Activated CD4-positive, alpha-beta memory T cell treated with anti-CD3 and anti-CD28 coated beads, Interleukin-2, amount 10 ng/mL, durations not matched to agents 7 days and 5 days (primary cell): ENCODE data around the gene MCF2L2. TPM values are rescaled to one million over a fixed set of nuclear protein-coding genes. Genes with fewer than 3 reads are reported as not detected.

ENCODE experiments used
- CTCF ChIA-PET: fragments of 350-600 bp; sonication (Branson Sonifier 250); formaldehyde crosslinking; loops from one replicate; lab custom pipeline; 2021; ENCODE audit warnings: antibody characterized with exemption, inconsistent platforms; lab: Charles Lee
- POLR2A ChIA-PET: fragments of 350-600 bp; sonication (Branson Sonifier 250); formaldehyde crosslinking; loops from one replicate; lab custom pipeline; 2021; ENCODE audit warnings: antibody characterized with exemption; lab: Charles Lee
- DNase-seq: peaks from one replicate; pipeline ENCODE4 v3.0.0-alpha.2; 2020
- H3K27ac Mint-ChIP-seq: one replicate; pipeline ENCODE4 v1.8.0; 2021; ENCODE audit warnings: mild to moderate bottlenecking, mixed read lengths
- H3K27me3 Mint-ChIP-seq: one replicate; pipeline ENCODE4 v1.8.0; 2021; ENCODE audit warnings: mixed read lengths
- H3K36me3 Mint-ChIP-seq: one replicate; pipeline ENCODE4 v1.8.0; 2021; ENCODE audit warnings: low read depth, mixed read lengths
- H3K4me1 Mint-ChIP-seq: one replicate; pipeline ENCODE4 v1.8.0; 2021; ENCODE audit warnings: mixed read lengths
- H3K4me3 Mint-ChIP-seq: one replicate; pipeline ENCODE4 v1.8.0; 2021; ENCODE audit warnings: mild to moderate bottlenecking, mixed read lengths
- H3K9me3 Mint-ChIP-seq: one replicate; pipeline ENCODE4 v1.8.0; 2021; ENCODE audit warnings: mixed read lengths
- total RNA-seq, 2 experiments: library from RNA; stranded (reverse); gene quantifications; one replicate each; pipeline ENCODE4 v1.2.3, GENCODE V29; 2021

Gene MCF2L2
- total RNA-seq, 2 experiments from 2014 or later, result 6.6 to 7.0 TPM

DNA sequence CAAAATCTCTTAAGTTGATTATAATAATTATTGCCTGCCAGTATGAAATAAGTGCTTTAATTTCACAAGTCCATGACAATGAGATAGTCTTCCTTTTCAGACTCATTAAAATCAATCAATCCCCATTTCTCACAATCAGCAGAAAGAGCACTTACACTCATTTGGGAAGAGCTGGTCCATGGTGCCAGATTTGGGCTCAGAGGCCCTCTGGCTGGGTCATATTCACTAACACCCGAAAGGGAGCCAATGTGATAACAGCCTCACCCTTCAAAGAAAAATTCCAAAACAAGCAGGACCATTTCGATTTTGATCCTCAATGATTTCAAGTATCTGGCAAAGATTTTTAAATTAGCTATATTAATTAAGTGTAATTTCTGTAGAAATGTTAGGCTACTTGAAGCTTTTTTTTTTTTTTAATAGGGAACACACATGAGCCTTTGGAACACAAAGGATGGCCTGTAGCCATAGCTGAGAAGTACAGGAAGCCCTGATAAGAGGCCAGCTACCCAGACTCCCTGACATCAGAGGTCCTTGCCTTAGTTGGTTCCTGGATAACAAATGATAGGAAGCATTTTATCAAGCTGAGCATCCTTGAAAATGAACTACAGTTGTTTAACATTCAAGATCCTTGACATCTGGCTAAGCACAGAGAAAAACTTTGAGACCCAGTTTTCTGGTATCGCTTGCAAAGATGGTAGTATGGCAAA is 17.1 kb downstream of the MCF2L2 start:
- CTCF ChIA-PET, result interaction anchor here (1.2 kb wide), 1 partner anchor 16 kb away, joined by 3 read pairs; no protein-coding TSS in a partner anchor
- no peak overlapping the region for H3K4me3 Mint-ChIP-seq
- peaks cover 4% of the 10 kb centered on the region for H3K36me3 Mint-ChIP-seq
- no peaks in the 10 kb centered on the region for H3K4me1 Mint-ChIP-seq
- no peak overlapping the region for H3K27ac Mint-ChIP-seq
- no peaks in the 10 kb centered on the region for H3K9me3 Mint-ChIP-seq
- no peaks in the 10 kb centered on the region for H3K27me3 Mint-ChIP-seq
- no peak for DNase-seq
- POLR2A ChIA-PET, result interaction anchor here (1.6 to 1.8 kb wide), 2 partner anchors 17 to 26 kb away, joined by 4 to 9 read pairs; partner anchors contain the start of gene MCF2L2

GRCh38 chr3:183410759-183411158 is 17.7 kb downstream of the MCF2L2 start:
- CTCF ChIA-PET, result interaction anchor here (1.2 to 1.6 kb wide), 2 partner anchors 10 to 17 kb away, joined by 3 to 5 read pairs; no protein-coding TSS in a partner anchor
- no peak for DNase-seq
- H3K4me1 Mint-ChIP-seq, result no peaks in the 10 kb centered on the region
- no peak overlapping the region for H3K27ac Mint-ChIP-seq
- no peaks in the 10 kb centered on the region for H3K27me3 Mint-ChIP-seq
- POLR2A ChIA-PET, result interaction anchor here (1.6 to 1.8 kb wide), 2 partner anchors 17 to 26 kb away, joined by 4 to 9 read pairs; partner anchors contain the start of gene MCF2L2
- peaks cover 4% of the 10 kb centered on the region for H3K36me3 Mint-ChIP-seq
- H3K9me3 Mint-ChIP-seq, result no peaks in the 10 kb centered on the region
- H3K4me3 Mint-ChIP-seq, result no peak overlapping the region

DNA sequence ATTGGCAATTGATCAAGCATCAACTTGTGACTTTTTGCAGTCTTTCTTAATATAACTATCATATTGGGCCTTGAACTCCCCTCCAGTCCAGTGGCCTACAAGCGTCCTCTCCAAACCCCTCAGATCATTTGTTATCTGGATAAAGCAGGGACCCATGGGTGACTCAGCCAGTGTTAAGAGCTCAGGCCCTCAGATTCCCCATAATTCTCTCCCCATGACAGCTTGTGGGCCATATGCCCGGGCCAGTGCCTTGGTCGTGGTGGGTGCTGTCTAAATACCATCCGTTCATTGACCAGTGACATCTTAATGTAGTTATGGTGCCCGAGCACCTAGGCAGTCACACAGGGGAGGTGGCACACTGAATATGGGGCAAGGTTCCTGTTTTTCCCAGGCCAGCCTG is 18.1 kb downstream of the MCF2L2 start:
- CTCF ChIA-PET, result interaction anchor here (0.5 to 1.6 kb wide), 3 partner anchors 11 to 485 kb away, joined by 3 to 5 read pairs (median 3); no protein-coding TSS in a partner anchor
- no peaks in the 10 kb centered on the region for H3K4me1 Mint-ChIP-seq
- H3K27me3 Mint-ChIP-seq, result no peaks in the 10 kb centered on the region
- no peaks in the 10 kb centered on the region for H3K36me3 Mint-ChIP-seq
- H3K27ac Mint-ChIP-seq, result no peak overlapping the region
- H3K4me3 Mint-ChIP-seq, result no peak overlapping the region
- no peaks in the 10 kb centered on the region for H3K9me3 Mint-ChIP-seq
- DNase-seq, result no peak
- POLR2A ChIA-PET, result interaction anchor here (1.0 to 1.6 kb wide), 2 partner anchors 11 to 18 kb away, joined by 3 to 9 read pairs; partner anchors contain the start of gene MCF2L2

DNA sequence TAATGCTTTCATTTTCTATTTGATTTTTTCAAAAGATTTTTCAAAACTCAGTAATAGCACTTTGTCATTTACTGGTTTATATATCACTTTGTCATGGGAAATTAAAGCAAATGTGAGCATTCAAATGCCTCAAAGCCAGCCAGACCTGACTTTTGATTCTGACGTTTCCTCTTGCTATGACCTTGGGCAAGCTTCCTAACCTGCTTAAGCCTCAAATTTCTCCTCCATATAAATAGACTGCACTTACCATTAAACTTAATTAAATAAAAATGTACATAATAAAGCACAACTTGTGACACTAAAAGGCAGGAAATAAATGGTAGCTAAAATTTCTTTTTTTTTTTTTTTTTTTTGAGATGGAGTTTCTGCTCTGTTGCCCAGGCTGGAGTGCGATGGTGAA is 19.2 kb downstream of the MCF2L2 start:
- ChIA-PET POLR2A (no interaction called here), CTCF (interaction anchor here (0.6 to 1.6 kb wide), 5 partner anchors 12 to 357 kb away, joined by 3 to 5 read pairs (median 3); no protein-coding TSS in a partner anchor)
- H3K36me3 Mint-ChIP-seq, result no peaks in the 10 kb centered on the region
- H3K27ac Mint-ChIP-seq, result no peak overlapping the region
- H3K4me1 Mint-ChIP-seq, result peaks cover 5% of the 10 kb centered on the region
- DNase-seq, result no peak
- no peaks in the 10 kb centered on the region for H3K9me3 Mint-ChIP-seq
- no peaks in the 10 kb centered on the region for H3K27me3 Mint-ChIP-seq
- no peak overlapping the region for H3K4me3 Mint-ChIP-seq

GRCh38 chr3:183401678-183402077 is 26.7 kb downstream of the MCF2L2 start:
- CTCF ChIA-PET, result interaction anchor here (0.5 kb wide), 1 partner anchor 15 kb away, joined by 4 read pairs; no protein-coding TSS in a partner anchor
- Mint-ChIP-seq H3K4me1 (peaks cover 13% of the 10 kb centered on the region), H3K36me3 (no peaks in the 10 kb centered on the region), H3K4me3 (no peak overlapping the region), H3K9me3 (no peaks in the 10 kb centered on the region), H3K27ac (no peak overlapping the region), H3K27me3 (no peaks in the 10 kb centered on the region)
- POLR2A ChIA-PET, result no interaction called here
- DNase-seq, result no peak

- Mint-ChIP-seq H3K4me1 (peaks cover 13% of the 10 kb centered on the region), H3K27ac (no peak overlapping the region), H3K27me3 (no peaks in the 10 kb centered on the region), H3K9me3 (no peaks in the 10 kb centered on the region), H3K36me3 (no peaks in the 10 kb centered on the region), H3K4me3 (no peak overlapping the region)
- POLR2A ChIA-PET, result interaction anchor here (1.2 kb wide), 1 partner anchor 28 kb away, joined by 3 read pairs; the partner anchor contains the start of gene MCF2L2
- CTCF ChIA-PET, result interaction anchor here (1.6 kb wide), 1 partner anchor 14 kb away, joined by 4 read pairs; no protein-coding TSS in a partner anchor
- DNase-seq, result no peak
Observed at GRCh38 chr3:183400352-183400751, 28.1 kb downstream of the MCF2L2 start.

DNA sequence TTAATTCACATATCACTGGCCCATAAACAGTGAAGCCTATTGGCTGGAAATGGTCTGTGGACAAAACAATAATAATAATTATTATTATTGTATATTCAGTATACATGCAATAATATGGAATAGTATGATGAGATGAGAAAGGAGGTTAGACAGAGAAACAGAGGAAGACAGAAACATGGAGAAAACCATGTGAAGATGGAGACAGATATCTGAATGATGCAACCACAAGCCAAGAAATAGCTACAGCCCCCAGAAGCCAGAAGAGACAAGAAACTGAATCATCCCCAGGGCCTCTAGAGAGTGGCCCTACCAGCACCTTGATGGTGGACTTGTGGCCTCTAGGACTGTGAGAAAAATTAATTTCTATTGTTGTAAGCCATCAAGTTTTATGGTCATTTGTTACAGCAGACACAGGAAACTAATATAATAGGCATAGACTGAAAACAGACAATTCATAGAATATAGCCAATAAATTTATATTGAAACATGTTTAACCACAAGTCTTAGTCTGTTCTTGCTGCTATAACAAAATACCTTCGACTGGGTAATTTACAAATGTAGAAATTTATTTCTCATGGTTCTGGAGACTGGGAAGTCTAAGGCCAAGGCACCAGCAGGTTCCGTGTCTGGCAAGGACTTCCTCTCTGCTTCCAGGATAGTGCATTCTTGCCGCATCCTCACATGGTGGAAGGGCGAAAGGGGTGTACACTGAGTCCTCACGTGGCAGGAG is 31.6 kb downstream of the MCF2L2 start:
- Mint-ChIP-seq H3K4me3 (no peak overlapping the region), H3K27me3 (no peaks in the 10 kb centered on the region), H3K9me3 (no peaks in the 10 kb centered on the region), H3K4me1 (no peaks in the 10 kb centered on the region), H3K27ac (no peak overlapping the region), H3K36me3 (no peaks in the 10 kb centered on the region)
- DNase-seq, result no peak
- ChIA-PET CTCF (no interaction called here), POLR2A (no interaction called here)

DNA sequence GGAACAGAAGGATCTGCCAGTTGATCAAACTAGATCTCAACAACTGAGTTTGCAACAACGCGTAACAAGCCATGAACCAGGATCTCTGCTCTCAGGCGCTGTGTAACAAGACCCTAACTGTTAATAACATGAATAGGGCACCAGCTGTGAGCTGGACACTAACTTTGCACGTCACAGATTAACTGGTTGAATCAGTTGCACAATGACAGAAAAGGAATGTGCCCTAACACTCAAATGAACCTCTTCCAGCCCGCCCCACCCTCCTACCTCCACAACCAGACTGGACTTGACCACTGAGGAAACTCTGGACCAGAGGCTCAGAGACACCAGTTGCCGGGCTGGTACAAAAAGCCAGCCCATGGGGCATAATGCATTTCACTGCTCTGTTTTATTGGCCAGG is 34.3 kb downstream of the MCF2L2 start:
- H3K9me3 Mint-ChIP-seq, result no peaks in the 10 kb centered on the region
- no peak overlapping the region for H3K4me3 Mint-ChIP-seq
- H3K36me3 Mint-ChIP-seq, result no peaks in the 10 kb centered on the region
- ChIA-PET CTCF (no interaction called here), POLR2A (no interaction called here)
- no peaks in the 10 kb centered on the region for H3K4me1 Mint-ChIP-seq
- no peaks in the 10 kb centered on the region for H3K27me3 Mint-ChIP-seq
- no peak for DNase-seq
- H3K27ac Mint-ChIP-seq, result no peak overlapping the region

DNA sequence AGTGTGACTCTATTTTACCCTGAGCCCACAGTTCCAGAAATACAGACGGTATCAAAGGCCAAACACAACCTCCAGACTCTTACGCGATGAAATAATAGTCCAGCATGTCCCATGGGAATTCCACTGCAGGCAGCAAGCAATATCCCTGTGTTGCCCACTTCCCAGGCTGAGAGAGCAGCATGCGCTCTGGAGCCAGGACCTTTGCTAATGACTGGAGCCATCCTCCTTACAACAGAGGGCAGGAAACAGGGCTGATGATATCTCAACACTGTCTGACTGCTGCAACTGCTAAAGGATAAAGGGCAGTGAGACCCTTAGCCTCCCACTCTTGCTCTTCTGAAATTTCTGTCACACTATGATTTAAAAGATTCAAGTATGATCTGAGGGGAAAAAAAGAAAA is 34.8 kb downstream of the MCF2L2 start:
- Mint-ChIP-seq H3K4me1 (no peaks in the 10 kb centered on the region), H3K9me3 (no peaks in the 10 kb centered on the region), H3K27ac (no peak overlapping the region), H3K27me3 (no peaks in the 10 kb centered on the region), H3K36me3 (no peaks in the 10 kb centered on the region), H3K4me3 (no peak overlapping the region)
- no peak for DNase-seq
- CTCF ChIA-PET, result no interaction called here
- POLR2A ChIA-PET, result no interaction called here

DNA sequence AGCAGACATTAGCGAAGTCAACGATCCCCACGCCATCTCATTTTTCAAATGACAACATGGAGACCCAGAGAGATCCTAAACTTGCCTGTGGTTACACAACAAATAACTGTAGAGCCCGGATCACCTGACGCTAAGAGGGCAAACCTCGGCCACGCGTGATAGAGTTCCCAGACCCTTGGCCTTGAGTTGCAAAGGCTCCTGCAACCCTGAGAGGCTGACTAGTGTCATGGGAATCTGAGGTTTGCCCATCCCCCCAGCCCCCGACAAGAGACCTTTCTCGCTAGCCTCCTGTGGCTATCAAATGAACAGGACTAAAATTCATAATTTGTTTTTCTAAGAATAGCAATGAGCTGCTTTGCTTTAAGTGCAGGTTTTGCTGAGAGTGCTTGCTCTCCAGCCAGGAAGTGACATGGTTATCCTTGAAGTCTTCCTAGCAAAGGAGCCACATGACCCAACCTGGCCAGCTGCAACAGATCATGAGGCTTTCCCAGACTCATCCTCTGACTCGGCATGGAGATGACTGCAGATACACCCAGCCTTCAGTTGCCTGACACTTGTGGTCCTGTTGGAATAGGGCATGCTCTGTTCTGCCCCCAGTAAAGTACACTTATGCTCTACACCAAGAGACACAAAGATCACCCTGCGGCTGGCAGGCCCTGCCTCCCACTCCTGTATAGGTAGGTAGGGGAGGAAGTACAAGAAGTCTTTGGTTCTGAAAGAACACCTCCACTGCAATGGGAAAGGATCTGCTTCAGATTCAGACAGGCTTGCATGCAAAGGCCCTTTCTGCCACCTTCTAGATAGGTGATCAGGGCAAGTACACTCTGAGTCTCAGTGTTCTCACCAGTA is 36.0 kb downstream of the MCF2L2 start:
- CTCF ChIA-PET, result no interaction called here

DNA sequence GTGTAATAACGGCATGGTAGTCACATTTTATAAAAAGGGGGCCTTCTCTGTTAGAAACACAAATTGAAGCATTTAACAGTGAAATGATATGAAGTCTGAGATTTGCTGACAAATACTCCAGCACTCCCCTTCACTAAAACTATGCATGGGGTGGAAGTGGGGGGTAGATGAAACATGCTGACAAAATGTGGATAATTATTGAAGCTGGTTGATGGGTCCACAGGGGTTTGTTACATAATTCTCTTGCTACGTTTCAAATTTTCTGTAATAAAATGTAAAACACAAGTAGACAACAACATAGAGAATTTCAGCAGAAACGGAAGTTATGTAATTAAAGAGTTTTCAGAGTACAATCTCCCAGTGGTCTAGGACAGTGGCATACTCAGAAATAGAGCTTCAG is 37.0 kb downstream of the MCF2L2 start:
- Mint-ChIP-seq H3K27ac (no peak overlapping the region), H3K36me3 (no peaks in the 10 kb centered on the region), H3K27me3 (no peaks in the 10 kb centered on the region), H3K4me1 (no peaks in the 10 kb centered on the region), H3K9me3 (no peaks in the 10 kb centered on the region), H3K4me3 (no peak overlapping the region)
- ChIA-PET POLR2A (no interaction called here), CTCF (interaction anchor here (0.9 kb wide), 1 partner anchor 493 kb away, joined by 3 read pairs; no protein-coding TSS in a partner anchor)
- DNase-seq, result no peak

More for the DNA sequence above, 36.0 kb downstream of the MCF2L2 start:
- Mint-ChIP-seq H3K4me1 (no peaks in the 10 kb centered on the region), H3K27me3 (no peaks in the 10 kb centered on the region), H3K4me3 (no peak overlapping the region), H3K27ac (no peak overlapping the region), H3K36me3 (no peaks in the 10 kb centered on the region), H3K9me3 (no peaks in the 10 kb centered on the region)
- POLR2A ChIA-PET, result no interaction called here
- DNase-seq, result no peak

GRCh38 chr3:183390844-183391243 is 37.6 kb downstream of the MCF2L2 start:
- Mint-ChIP-seq H3K4me3 (no peak overlapping the region), H3K4me1 (peaks cover 1% of the 10 kb centered on the region), H3K27me3 (no peaks in the 10 kb centered on the region), H3K36me3 (no peaks in the 10 kb centered on the region), H3K9me3 (no peaks in the 10 kb centered on the region), H3K27ac (no peak overlapping the region)
- no peak for DNase-seq
- POLR2A ChIA-PET, result no interaction called here
- CTCF ChIA-PET, result interaction anchor here (0.9 kb wide), 1 partner anchor 493 kb away, joined by 3 read pairs; no protein-coding TSS in a partner anchor
